Stimulated activated CD4-positive, alpha-beta T cell treated with anti-CD3 and anti-CD28 coated beads, Interleukin-4, amount 100 ng/mL, for 48 hours (primary cell): ENCODE results near the gene UNC5A.

ENCODE experiments used
- DNase-seq, 2 donors: peaks; one replicate each; pipeline ENCODE4 v3.0.0-alpha.2; 2020; ENCODE audit warnings: low read depth in 2 of 2

Gene UNC5A

GRCh38 chr5:176781638-176782570 is 28.5 kb upstream of the UNC5A start:
- DNase-seq, result no peak

DNA sequence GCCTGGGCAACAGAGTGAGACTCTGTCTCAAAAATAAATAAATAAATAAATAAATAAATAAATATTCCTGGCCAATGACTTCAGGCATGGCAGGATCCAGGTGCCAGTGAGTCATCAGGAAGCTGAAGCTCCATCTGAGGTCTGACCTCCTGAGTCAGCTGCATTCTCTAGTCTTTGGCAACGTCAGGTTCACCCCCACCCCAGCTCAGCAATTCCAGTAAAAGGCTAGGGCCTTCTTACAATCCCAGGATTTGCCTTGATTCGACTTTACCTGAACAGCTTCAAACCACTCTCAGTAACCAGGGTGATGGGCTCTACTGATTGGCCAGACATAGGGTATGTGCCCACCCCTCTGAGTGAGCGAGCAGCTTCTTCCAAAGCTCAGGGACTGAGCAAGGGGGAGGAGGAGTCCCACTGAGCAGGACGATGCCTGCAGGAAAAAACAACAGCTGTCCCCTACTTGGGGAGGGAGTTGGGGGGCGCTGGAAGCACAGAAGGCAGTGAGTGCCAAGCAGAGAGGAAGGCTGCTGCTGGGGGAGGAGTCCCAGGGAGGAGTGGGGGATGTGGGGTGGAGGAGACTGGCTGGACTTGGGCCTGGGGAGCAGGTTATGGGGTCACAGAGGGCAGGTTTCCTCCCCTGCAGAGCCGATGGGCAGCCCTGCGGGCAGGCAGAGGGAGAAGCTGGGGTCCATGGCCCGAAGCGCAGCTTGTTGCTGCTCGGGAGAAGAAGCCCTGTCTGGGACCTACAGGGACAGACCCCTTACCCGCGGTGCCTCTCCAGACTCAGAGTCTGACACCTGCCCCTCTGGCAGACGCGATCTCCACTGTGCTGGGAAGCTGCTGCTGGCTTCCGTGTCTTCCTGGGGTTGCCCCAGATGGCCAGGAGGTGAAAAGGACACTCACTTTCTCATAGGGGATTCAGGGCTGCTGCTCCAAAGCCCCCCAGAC is 25.9 kb upstream of the UNC5A start:
- DNase-seq, result no peak

DNA sequence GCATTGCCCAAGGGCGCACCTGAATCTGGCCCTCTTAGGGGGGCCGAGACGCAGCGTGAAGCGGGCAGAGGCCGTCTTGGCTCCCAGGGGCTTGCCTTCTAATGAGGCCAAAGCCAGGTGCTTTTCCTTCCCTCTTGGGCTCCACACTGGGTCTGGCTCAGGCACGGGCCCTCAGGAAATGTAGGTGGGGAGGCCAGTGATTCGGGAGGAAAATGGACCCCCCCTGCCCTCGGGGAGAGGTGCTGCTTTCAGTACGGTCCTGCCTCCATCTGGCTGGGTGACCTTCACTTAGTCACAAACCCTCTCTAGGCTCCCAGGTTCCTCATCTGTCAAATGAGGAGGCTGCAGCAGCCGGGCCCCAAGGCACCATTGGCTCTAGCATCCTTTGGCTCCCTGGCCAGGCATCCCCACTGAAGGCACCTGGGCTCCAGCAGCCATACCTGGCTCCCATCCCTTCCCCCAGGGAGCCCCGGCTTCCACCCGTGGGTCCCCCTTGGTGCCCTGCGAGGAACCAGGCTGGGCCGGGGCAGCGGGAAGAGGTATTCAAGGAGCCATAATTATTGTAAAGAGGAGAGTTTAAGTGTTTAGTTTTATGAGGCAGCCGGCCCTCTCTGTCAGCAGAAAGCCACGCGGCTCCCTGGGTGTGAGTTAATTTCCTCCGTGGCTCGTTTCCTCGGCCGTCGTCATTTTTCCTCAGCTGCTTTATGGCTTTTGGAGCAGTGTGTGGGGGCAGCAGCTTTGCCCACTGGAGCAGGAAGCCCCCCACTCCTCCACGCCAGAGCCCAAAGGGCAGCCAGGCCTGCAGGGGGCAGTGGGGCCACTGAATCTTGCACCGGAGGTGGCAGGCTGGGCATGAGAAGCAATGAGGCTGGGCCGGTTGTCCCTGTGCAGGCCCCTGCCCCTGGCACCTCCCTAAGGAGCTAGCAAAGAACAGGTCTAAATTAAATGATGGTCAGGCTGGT is 24.9 kb upstream of the UNC5A start:
- no peak for DNase-seq

GRCh38 chr5:176787676-176788075 is 22.7 kb upstream of the UNC5A start:
- DNase-seq, result no peak

DNA sequence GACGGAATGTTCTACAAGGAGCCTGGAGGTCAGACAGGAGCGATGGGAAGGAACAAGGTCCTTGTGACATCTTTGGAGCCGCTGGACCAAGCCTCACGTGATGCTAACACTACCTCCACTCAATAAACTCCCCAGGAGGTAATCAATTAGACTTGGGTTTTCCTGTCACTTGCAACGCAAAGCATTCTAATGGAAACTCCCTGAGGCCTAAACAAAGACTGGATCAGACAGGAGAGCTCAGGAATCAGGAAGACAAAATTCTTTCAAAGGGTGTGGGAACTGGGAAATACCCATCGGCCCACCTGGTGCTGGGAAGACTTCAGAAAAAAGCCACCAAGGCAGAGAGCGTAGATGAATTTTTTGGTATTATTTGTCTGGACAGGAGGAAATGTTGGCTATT is 22.3 kb upstream of the UNC5A start:
- no peak for DNase-seq

DNA sequence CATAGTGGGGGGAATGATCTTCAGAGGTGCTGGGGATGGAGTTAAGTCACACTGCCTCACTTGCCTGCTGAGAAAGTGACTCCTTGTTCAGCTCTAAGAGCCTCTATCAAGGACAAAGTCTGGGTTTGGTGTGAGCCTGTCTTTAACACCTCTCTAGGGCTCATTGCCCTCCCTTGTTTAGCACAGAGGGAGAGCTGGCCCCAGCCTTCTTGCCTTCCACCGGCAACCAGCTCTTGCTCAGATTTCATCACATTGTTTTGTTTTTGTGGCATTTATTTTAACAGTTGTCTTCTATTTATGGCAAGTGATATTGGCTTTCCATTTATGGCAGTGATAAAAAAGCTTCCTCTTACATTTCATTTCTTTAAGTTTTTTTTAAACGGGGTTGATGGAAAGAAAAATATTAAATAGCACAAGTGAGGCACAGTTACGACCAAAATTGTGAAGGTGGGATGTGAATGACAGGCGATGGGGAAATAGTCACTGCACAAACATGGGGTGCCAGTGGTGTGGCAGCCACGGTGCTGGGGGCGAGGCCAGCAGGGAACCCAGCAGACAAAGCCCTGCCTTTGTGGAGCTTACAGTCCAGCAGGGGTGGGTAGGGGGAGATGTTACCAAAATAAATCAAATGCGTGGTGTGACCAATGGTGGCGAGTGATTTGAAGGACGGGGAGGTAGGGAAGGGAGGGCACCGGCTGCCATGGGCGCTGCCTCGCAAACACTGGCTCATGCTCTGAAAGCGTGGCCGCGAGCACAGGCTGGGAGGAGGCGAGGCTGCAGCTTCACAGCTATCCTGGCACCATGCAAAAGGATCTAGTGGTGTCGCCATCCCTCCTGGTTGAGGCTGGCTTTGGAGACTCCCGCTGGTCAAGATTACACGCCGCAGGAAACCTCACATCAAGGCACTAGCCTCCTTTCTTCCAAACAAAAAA is 21.2 kb upstream of the UNC5A start:
- no peak for DNase-seq

DNA sequence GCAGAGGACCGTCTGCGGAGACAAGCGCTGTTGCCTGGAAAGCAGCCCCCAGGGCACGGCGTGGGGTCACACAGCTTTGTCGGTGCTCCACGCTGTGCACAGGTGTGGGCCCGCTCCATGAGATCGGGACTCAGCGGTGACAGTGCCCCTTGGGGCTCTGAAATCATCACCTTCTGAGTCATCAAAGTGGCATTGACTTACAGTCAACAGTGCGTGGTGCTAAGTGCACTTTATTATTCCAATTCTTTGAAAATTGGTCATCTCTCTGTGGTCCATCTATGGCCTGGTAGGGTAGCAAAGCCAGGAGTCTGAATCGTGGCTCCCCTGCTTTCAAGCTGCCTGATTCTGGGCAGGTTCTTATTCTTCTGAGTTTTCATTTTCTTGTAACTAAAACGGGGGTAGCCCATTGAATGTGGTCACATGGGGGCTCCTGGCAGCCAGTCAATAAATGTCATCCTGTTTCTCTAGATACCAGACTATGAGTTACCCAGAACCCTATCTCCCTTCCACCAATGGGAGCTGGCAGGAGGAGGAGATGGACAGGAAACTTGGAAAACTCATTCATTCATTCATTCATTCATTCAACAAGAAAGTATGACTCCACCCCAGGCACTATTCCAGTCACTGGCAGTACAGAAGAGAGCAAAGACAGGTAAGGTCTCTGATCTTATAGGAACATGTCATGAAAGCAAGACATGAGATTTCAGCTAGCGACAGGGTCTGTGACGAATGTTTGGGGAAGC is 20.3 kb upstream of the UNC5A start:
- DNase-seq, result no peak

DNA sequence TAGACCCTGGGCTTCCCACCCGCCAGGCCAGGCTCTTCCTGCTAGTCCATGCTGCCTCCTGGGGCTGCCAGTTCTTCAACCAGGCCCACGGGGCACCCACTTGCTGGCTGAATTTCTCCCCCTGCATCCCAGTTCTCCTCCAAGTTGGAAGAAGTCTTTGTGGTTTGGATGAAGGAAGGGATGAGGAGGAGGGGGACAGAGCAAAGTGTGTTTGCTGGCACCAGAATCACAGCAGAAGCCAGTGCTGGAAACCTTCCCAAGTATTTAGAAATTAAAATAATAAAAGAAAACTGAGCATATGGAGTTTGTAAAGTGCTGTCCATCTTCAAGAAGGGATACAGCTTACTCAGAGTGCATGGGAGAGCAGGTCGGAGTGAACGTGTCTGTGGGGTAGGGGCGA is 19.4 kb upstream of the UNC5A start:
- DNase-seq, result no peak

DNA sequence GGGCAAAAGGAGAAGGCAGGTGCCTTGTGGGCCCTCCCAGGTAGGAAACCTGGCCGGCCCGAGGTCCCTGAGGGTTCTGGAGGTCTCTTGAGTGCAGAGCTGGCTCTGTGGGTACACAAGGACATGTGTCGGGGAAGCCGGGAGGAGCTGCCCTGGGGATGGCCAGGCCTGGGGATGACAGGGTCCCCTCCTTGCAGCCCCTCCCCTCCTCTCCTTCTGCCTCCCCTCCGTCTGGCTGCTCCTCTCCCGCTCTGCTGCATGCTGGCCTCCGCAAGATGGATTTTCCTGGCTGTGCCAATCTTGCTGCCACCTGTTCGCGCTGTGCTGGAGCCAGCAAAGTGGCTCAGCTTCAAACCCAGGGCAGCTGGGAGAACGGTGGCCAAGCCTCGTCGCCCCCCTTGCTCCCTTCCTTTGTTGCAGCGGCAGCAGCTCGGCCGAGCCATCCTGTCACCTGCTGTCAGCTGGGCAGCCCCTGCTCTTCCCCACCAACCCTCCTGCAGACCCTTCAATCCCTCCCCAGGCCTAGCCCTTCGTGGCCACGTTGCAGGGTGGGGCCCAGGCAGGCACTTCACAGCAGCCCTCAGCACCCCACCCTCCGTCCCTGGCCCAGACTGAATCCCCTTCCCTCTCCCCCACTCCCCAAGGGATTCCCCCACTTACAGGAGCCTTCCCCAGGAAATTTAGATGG is 17.6 kb upstream of the UNC5A start:
- DNase-seq, result no peak

DNA sequence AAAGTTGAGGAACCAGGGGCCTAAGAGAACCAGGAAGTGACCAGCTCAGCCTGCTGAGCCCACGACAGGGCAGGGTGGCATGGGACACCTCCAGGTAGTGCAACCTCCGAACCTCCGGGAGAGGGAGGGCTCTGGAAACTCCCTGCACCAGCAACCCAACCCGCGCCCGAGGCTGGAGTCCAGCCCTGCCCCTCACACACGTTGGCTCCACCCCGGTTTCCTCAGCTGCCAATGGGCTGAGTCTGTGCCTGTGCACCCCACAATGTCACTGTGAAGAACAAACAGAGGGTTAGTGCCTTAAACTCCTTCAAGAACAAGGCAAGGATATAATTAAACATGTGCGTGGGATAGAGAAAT is 17.0 kb upstream of the UNC5A start:
- no peak for DNase-seq

- DNase-seq, result no peak
These were observed 16.6 kb upstream of the UNC5A start for GRCh38 chr5:176793736-176794135.

DNA sequence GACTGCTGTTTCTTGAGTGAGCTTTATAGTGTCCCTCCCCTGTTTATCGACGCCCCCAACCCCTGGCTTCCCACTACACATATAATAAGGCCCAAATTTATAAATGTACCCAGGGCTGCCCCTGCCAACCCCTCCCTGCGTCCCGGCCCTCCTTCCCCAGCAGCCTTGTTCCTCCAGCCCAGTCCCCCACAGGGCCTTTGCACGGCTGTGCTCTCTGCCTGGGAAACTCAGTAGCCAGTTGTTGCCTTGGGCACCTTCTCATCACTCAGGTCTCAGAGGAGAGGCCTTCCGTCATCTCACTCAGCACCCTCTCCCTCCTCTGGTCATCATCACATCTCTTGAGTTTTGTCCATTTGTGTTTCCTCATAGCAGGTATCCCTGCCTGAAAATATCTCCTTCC is 15.8 kb upstream of the UNC5A start:
- DNase-seq, result no peak

DNA sequence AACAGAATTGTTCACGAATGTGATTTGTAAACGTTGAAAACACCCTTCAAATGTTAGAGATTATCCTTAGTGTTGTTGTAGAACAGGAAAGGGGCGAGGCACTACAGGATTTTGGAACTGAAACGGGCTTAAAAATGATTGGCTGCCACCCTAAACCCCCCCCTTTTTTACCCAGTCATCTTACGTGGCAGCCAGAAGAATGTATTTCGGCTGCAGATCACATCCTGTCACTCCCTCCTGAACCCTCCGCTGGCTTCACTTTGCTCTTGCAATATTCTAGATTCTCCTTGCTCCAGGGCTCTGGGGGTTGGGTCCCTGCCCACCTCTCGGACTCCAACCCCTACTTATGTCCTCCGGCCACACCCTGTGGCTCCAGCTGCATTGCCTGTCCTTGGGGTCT is 13.9 kb upstream of the UNC5A start:
- no peak for DNase-seq

DNA sequence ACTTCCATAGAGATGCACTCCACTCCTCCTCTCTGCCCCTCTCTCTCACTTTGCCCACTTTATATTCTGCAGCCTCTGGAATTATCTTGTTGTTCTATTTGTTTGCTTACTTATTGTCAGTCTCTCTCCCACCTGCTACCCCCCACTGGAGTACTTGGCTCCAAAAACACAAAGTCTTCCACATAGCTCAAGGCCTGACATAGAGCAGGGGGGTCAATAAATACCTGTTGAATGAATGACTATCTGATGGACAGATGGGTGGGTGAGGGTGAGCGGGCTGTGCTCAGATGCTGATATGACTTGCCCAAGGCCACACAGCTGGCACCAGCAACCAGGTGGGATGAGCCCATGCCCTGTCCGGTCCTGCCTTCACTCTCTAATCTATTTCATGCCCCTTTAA is 13.4 kb upstream of the UNC5A start:
- no peak for DNase-seq

DNA sequence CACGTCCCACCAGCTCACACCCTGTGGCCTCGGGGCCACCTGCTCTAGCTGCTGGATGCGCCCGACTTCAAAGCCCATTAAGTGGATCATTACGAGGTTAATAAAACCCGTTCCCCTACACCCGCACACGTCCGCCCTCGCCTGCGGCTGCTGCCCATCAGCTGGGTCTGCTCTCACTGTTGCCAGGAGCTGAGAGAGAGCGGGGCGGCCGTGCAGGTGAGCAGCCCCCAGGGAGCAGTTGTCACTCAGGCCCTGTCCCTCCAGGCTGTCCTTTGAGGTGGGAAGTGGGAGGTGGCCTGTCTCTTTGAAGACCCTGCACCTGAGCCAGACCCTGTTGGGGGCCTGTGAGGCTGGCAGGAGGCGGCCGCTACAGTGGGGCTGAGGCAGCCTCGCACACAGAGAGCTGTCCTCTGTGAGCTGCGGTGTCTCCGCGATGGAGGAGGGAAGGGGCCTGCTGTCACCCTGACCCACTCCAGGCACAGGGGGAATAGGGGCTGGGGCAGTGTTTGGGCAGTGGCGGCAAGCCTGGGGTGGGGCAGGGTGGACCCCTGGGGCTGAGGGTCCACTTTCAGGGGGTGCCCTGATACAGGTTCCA is 12.8 kb upstream of the UNC5A start:
- DNase-seq, result no peak

- DNase-seq, result no peak
These were observed 12.1 kb upstream of the UNC5A start for GRCh38 chr5:176798086-176798876.

DNA sequence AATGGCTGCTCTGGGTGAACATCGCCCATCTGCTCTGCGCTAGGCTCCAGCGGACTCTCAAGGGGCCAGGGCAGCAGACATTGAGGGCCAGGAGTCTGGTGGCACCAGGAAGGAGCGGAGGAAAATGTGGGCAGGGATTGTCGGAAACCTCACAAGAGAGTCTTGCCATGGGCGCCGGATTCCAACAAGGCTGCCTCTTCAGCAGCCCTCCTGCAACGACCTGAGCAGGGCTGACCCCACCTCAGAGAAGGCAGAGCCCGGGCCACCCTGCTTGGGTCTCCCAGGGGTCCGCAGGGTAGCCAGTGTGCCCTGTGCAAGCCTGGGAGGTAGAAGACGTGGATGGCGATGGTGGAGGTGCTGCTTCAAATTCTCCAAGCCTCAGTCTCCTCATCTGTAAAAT is 11.4 kb upstream of the UNC5A start:
- DNase-seq, result no peak

DNA sequence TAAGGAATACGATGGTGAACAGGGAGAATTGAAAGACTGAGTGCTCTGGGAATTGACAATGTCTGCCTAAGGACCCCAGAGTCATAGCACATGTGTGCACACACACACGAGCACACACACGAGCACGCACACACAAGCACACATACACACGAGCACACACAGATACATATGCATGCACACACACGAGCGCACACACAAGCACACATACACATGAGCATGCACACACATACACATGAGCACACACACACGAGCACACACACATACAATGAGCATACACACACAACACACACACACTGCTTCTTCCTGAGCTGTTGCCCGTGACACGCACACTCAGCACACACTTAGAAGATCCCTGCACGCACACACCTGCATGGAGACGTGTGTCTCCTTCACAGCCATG is 10.9 kb upstream of the UNC5A start:
- DNase-seq, result no peak
